Measurements from ENCODE around the gene LSAMP.

Gene LSAMP

DNA sequence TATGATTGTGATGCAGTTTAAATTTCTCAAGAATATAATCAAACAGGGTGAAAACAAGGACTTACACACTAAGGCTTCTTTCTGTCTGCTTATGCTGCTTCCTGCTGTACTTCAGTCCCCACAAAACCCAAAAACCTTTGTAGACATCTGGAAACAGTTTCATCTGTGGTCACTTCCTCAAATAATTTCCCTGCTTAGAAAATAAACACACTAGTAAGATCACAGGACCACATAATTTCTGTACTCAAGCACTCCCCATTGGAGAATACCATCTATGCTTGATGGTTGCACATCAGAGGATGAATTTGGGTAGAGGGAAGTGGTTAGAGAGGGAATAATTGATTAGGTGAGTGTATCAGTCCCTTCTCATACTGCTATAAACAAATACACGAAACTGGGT lies 266.2 kb downstream of the LSAMP start:
- DNase-seq (ENCODE audit: insufficient read length, low spot score) (no peak), FAIRE-seq (no peak)
- TF ChIP-seq POU2F2 (IDR thresholded peaks at IDR 0.05; ENCODE audit: low read depth, low read length) (no peak), PAX5 (IDR thresholded peaks at IDR 0.05; ENCODE audit: insufficient read depth, low read length, severe bottlenecking) (no peak), POLR2AphosphoS5 (IDR thresholded peaks at IDR 0.05; ENCODE audit: low read depth, low read length) (no peak), POLR2A (IDR thresholded peaks at IDR 0.05; ENCODE audit: low read depth, low read length) (no peak), SPI1 (IDR thresholded peaks at IDR 0.05; ENCODE audit: low read depth, low read length) (no peak), TAF1 (IDR thresholded peaks at IDR 0.05; ENCODE audit: low read depth, low read length) (no peak)

- FAIRE-seq (no peak), DNase-seq (ENCODE audit: insufficient read length, low spot score) (no peak)
- TF ChIP-seq POU2F2 (IDR thresholded peaks at IDR 0.05; ENCODE audit: low read depth, low read length), result no peak
- TF ChIP-seq TAF1 (IDR thresholded peaks at IDR 0.05; ENCODE audit: low read depth, low read length), result no peak
- TF ChIP-seq SPI1 (IDR thresholded peaks at IDR 0.05; ENCODE audit: low read depth, low read length), result no peak
- no peak for TF ChIP-seq POLR2A (IDR thresholded peaks at IDR 0.05; ENCODE audit: low read depth, low read length)
Measured at GRCh38 chr3:116176974-116177555, 268.2 kb downstream of the LSAMP start.

DNA sequence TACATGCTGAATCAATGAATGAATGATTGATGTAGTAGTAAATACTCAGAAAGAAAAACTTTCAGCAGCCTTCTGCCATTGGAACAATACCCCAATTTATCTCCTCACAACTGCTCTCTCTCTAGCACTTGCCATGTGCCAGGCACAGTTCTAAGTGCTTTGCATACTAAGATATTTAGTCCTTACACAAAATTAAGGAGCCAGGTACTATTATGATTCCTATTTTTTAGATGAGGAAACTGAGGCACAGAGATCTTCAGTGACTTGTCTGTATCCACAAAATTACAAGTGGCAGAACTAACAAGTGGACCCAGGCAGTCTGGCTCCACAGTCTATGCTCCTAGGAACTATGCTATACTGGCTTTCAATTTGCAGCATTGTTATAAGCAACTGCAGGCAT lies 279.2 kb downstream of the LSAMP start:
- TF ChIP-seq PAX5 (IDR thresholded peaks at IDR 0.05; ENCODE audit: insufficient read depth, low read length, severe bottlenecking) (no peak), POLR2A (IDR thresholded peaks at IDR 0.05; ENCODE audit: low read depth, low read length) (no peak), POLR2AphosphoS5 (IDR thresholded peaks at IDR 0.05; ENCODE audit: low read depth, low read length) (no peak), POU2F2 (IDR thresholded peaks at IDR 0.05; ENCODE audit: low read depth, low read length) (no peak), TAF1 (IDR thresholded peaks at IDR 0.05; ENCODE audit: low read depth, low read length) (no peak), SPI1 (IDR thresholded peaks at IDR 0.05; ENCODE audit: low read depth, low read length) (no peak)
- DNase-seq (ENCODE audit: insufficient read length, low spot score), result no peak
- no peak for FAIRE-seq

GRCh38 chr3:116165641-116166040 lies 279.6 kb downstream of the LSAMP start:
- DNase-seq (ENCODE audit: insufficient read length, low spot score) (no peak), FAIRE-seq (no peak)
- TF ChIP-seq POLR2A (IDR thresholded peaks at IDR 0.05; ENCODE audit: low read depth, low read length), result no peak
- no peak for TF ChIP-seq TAF1 (IDR thresholded peaks at IDR 0.05; ENCODE audit: low read depth, low read length)
- TF ChIP-seq POLR2AphosphoS5 (IDR thresholded peaks at IDR 0.05; ENCODE audit: low read depth, low read length), result no peak
- no peak for TF ChIP-seq PAX5 (IDR thresholded peaks at IDR 0.05; ENCODE audit: insufficient read depth, low read length, severe bottlenecking)
- TF ChIP-seq POU2F2 (IDR thresholded peaks at IDR 0.05; ENCODE audit: low read depth, low read length), result no peak
- no peak for TF ChIP-seq SPI1 (IDR thresholded peaks at IDR 0.05; ENCODE audit: low read depth, low read length)

GRCh38 chr3:116165135-116165534 lies 280.2 kb downstream of the LSAMP start:
- FAIRE-seq (no peak), DNase-seq (ENCODE audit: insufficient read length, low spot score) (no peak)
- TF ChIP-seq TAF1 (IDR thresholded peaks at IDR 0.05; ENCODE audit: low read depth, low read length) (no peak), POLR2A (IDR thresholded peaks at IDR 0.05; ENCODE audit: low read depth, low read length) (no peak), POLR2AphosphoS5 (IDR thresholded peaks at IDR 0.05; ENCODE audit: low read depth, low read length) (no peak), PAX5 (IDR thresholded peaks at IDR 0.05; ENCODE audit: insufficient read depth, low read length, severe bottlenecking) (no peak), POU2F2 (IDR thresholded peaks at IDR 0.05; ENCODE audit: low read depth, low read length) (no peak), SPI1 (IDR thresholded peaks at IDR 0.05; ENCODE audit: low read depth, low read length) (no peak)

- DNase-seq (ENCODE audit: insufficient read length, low spot score) (no peak), FAIRE-seq (no peak)
- TF ChIP-seq POLR2AphosphoS5 (IDR thresholded peaks at IDR 0.05; ENCODE audit: low read depth, low read length) (no peak), SPI1 (IDR thresholded peaks at IDR 0.05; ENCODE audit: low read depth, low read length) (no peak), POLR2A (IDR thresholded peaks at IDR 0.05; ENCODE audit: low read depth, low read length) (no peak), POU2F2 (IDR thresholded peaks at IDR 0.05; ENCODE audit: low read depth, low read length) (no peak), PAX5 (IDR thresholded peaks at IDR 0.05; ENCODE audit: insufficient read depth, low read length, severe bottlenecking) (no peak), TAF1 (IDR thresholded peaks at IDR 0.05; ENCODE audit: low read depth, low read length) (no peak)
Measured at GRCh38 chr3:116164039-116164438, 281.2 kb downstream of the LSAMP start.

DNA sequence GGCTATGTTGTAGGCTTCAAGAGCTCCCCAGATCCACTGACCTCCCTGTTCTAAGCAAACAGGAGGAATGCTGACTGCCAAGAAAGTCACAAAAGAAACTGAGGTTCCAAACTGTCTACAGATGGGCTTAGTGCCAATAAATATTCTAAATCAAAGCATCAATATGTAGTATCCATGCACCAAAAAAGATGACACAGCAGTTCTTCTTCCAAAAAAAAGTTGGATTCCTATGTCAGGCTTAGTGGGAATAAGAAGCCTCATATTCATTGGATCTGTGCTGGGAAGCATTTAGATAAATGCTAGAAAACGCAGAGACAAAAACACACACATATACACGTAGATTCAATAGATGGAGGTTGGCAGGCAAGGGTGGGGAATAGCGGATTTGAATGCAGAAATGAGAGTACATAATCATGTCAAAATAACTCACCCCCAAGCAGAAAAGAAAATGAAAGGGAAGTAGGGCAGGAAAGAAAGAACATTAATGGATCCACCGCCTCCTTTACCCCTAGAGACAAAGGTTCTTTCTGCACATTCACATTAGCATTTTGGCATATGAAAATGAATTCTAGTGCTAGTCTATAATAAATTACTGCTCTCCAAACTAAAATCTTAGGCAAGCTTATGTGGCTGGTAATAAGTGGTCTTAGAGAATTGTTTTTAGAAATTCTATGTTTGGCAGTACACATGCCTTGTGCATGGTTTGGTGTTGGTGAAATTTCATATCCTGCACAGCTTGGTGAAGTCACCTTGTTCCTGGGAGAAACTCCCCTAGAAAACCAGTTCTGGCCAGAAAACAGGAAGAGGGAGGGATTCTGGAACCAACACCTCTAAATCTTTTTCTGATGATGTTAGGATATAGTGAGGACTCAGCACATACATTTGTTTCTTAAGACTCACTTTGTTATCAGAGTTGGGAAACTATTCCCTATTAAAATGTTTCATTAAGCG lies 283.4 kb downstream of the LSAMP start:
- no peak for TF ChIP-seq POU2F2 (IDR thresholded peaks at IDR 0.05; ENCODE audit: low read depth, low read length)
- no peak for FAIRE-seq
- no peak for DNase-seq (ENCODE audit: insufficient read length, low spot score)

DNA sequence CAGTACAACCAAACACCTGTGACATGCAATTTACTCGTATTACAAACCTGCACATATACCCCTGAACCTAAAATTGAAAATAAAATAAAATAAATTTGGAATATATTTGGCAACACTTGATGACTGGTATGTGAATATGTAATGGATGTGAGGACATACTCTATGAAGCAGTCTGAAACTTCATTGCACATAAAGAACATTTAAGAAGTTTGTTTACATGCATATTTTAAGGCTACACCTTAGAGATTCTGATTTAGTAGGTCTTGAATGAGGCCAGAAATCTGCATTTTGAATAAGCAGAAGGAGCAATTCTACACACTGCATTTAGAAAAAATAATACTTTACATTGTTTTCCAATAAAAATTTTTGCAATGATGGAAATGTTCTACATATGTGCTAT lies 284.7 kb downstream of the LSAMP start:
- no peak for DNase-seq (ENCODE audit: insufficient read length, low spot score)
- FAIRE-seq, result no peak
- TF ChIP-seq POLR2A (IDR thresholded peaks at IDR 0.05; ENCODE audit: low read depth, low read length) (no peak), PAX5 (IDR thresholded peaks at IDR 0.05; ENCODE audit: insufficient read depth, low read length, severe bottlenecking) (no peak)

GRCh38 chr3:116155841-116156240 lies 289.4 kb downstream of the LSAMP start:
- no peak for FAIRE-seq
- DNase-seq (ENCODE audit: insufficient read length, low spot score), result no peak
- TF ChIP-seq POLR2A (IDR thresholded peaks at IDR 0.05; ENCODE audit: low read depth, low read length), result no peak
- TF ChIP-seq POLR2AphosphoS5 (IDR thresholded peaks at IDR 0.05; ENCODE audit: low read depth, low read length), result no peak
- TF ChIP-seq SPI1 (IDR thresholded peaks at IDR 0.05; ENCODE audit: low read depth, low read length), result no peak
- TF ChIP-seq TAF1 (IDR thresholded peaks at IDR 0.05; ENCODE audit: low read depth, low read length), result no peak
- no peak for TF ChIP-seq POU2F2 (IDR thresholded peaks at IDR 0.05; ENCODE audit: low read depth, low read length)
- TF ChIP-seq PAX5 (IDR thresholded peaks at IDR 0.05; ENCODE audit: insufficient read depth, low read length, severe bottlenecking), result no peak

- TF ChIP-seq SPI1 (IDR thresholded peaks at IDR 0.05; ENCODE audit: low read depth, low read length) (no peak), POLR2AphosphoS5 (IDR thresholded peaks at IDR 0.05; ENCODE audit: low read depth, low read length) (no peak), POLR2A (IDR thresholded peaks at IDR 0.05; ENCODE audit: low read depth, low read length) (no peak), PAX5 (IDR thresholded peaks at IDR 0.05; ENCODE audit: insufficient read depth, low read length, severe bottlenecking) (no peak), POU2F2 (IDR thresholded peaks at IDR 0.05; ENCODE audit: low read depth, low read length) (no peak)
- FAIRE-seq (no peak), DNase-seq (ENCODE audit: insufficient read length, low spot score) (no peak)
Measured at GRCh38 chr3:116154389-116154788, 290.9 kb downstream of the LSAMP start.

Measured in GM12891 (cell line).